Keratinocyte (primary cell): Measurements from ENCODE around the gene SLC9A2.

Source experiments
- CTCF ChIP-seq, 3 experiments: IDR thresholded peaks in 1 of 3; conservative IDR thresholded peaks in 1 of 3; optimal IDR thresholded peaks in 1 of 3; 2 replicates in 2 of 3; 3 replicates in 1 of 3; pipeline versions ENCODE3 to v1.5.1; 2011; ENCODE audit warnings: low read length in 3 of 3, mild to moderate bottlenecking in 3 of 3, moderate library complexity in 2 of 3, control low read depth in 1 of 3, inconsistent platforms in 1 of 3; ENCODE audit not compliant: insufficient read depth in 2 of 3; ENCODE audit errors: extremely low read depth in 1 of 3
- EZH2 ChIP-seq: IDR thresholded peaks from one replicate; pipeline ENCODE4 v1.6.1; 2012; ENCODE audit warnings: inconsistent platforms, mild to moderate bottlenecking, low read length, moderate library complexity

- TF ChIP-seq CTCF (optimal IDR thresholded peaks at IDR 0.05 in 1 of 3, IDR thresholded peaks at IDR 0.05 in 1 of 3, conservative IDR thresholded peaks at IDR 0.05 in 1 of 3; ENCODE audit: extremely low read depth in 1 of 3, insufficient read depth in 2 of 3, low read length in 3 of 3), result no peak
- no peak for TF ChIP-seq EZH2
Measured at GRCh38 chr2:102652126-102652525, 32.8 kb downstream of the SLC9A2 start.
